ENCODE measurements around the gene PJVK. TPM values are rescaled to one million over a fixed set of nuclear protein-coding genes. Genes with fewer than 3 reads are reported as not detected.

PJVK gene
- total RNA-seq, 4 donors from 2014 or later, result 1.4 to 5.8 (median 2.1) TPM

DNA sequence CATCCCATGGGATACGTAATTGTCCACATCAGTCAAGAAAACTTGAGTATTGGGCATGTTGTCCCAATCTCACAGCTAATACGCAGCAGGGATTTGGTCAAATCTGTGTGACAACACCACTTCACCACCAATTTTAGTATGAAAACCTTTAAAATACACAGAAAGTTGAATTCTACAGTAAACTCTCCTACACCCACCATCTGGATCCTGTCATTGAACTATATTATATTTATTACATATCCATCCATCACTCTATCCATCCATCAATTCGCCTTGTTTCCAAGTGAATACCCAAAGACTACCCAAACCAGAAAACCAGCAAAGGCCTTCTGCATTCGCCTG is 28.1 kb downstream of the PJVK start:
- H3K4me3 ChIP-seq, result peak overlapping the region; percentile 66 to 84 (median 80)
- intact Hi-C loops (cut with DNase I), result loop anchor here (2.0 kb wide), 1 partner anchor 28 kb away; the partner anchor contains the start of genes PJVK and PRKRA

GRCh38 chr2:178479758-178480226 is 28.6 kb downstream of the PJVK start:
- intact Hi-C loops (cut with DNase I), result loop anchor here (2.0 kb wide), 1 partner anchor 29 kb away; the partner anchor contains the start of genes PJVK and PRKRA
- no peak for DNase-seq (ENCODE audit: extremely low spot score)
- Histone ChIP-seq H3K27me3 (no peaks in the 10 kb centered on the region), H3K9me3 (no peaks in the 10 kb centered on the region), H3K4me1 (peaks cover 50 to 70% (median 62%) of the 10 kb centered on the region in 4 donors), H3K36me3 (no peaks in the 10 kb centered on the region), H3K27ac (replicated peaks in 1 of 4) (peak overlapping the region; percentile 93 to 96 (median 96)), H3K4me3 (peak overlapping the region; percentile 79 to 89 (median 83))
- TF ChIP-seq POLR2AphosphoS5 (IDR thresholded peaks at IDR 0.05) (no peak), EP300 (IDR thresholded peaks at IDR 0.05) (no peak), POLR2A (IDR thresholded peaks at IDR 0.05; ENCODE audit: low read depth) (no peak), CTCF (IDR thresholded peaks at IDR 0.05) (no peak)
- 28% methylated on average over 19 of the region's 19 CpGs for WGBS

More for the DNA sequence above, 28.1 kb downstream of the PJVK start:
- Histone ChIP-seq H3K9me3 (no peaks in the 10 kb centered on the region), H3K4me1 (peaks cover 45 to 70% (median 60%) of the 10 kb centered on the region in 4 donors), H3K27me3 (no peaks in the 10 kb centered on the region), H3K36me3 (no peaks in the 10 kb centered on the region), H3K27ac (replicated peaks in 1 of 4) (peak overlapping the region; percentile 93 to 96 (median 96))
- no peak for DNase-seq (ENCODE audit: extremely low spot score)
- 54% methylated on average over 4 of the region's 4 CpGs for WGBS
- TF ChIP-seq EP300 (IDR thresholded peaks at IDR 0.05) (no peak), POLR2A (IDR thresholded peaks at IDR 0.05; ENCODE audit: low read depth) (no peak), CTCF (IDR thresholded peaks at IDR 0.05) (no peak)

GRCh38 chr2:178480227-178481181 is 29.3 kb downstream of the PJVK start, which contains the start of gene PLEKHA3:
Gene PLEKHA3, plus strand, starts transcription at chr2:178480457. Its CDS starts 413 bp downstream, at chr2:178480870.
- TF ChIP-seq POLR2A (IDR thresholded peaks at IDR 0.05; ENCODE audit: low read depth) (peak; percentile 22), POLR2AphosphoS5 (IDR thresholded peaks at IDR 0.05) (peak; percentile 86 to 89), CTCF (IDR thresholded peaks at IDR 0.05) (no peak)
- peak within 1 kb of the TSS; percentile 79 to 89 (median 83) for H3K4me3 ChIP-seq
- peak within 1 kb of the TSS; percentile 93 to 96 (median 96) for H3K27ac ChIP-seq (replicated peaks in 1 of 4)
- peaks cover 55 to 71% (median 69%) of the 10 kb centered on the region in 4 donors for H3K4me1 ChIP-seq
- H3K9me3 ChIP-seq, result no peaks in the 10 kb centered on the region
- 1% methylated on average over 35 of the region's 92 CpGs for WGBS
- intact Hi-C loops (cut with DNase I), result no loop called here
- DNase-seq (ENCODE audit: extremely low spot score), result peak; percentile 98
- H3K27me3 ChIP-seq, result no peaks in the 10 kb centered on the region
- no peaks in the 10 kb centered on the region for H3K36me3 ChIP-seq

DNA sequence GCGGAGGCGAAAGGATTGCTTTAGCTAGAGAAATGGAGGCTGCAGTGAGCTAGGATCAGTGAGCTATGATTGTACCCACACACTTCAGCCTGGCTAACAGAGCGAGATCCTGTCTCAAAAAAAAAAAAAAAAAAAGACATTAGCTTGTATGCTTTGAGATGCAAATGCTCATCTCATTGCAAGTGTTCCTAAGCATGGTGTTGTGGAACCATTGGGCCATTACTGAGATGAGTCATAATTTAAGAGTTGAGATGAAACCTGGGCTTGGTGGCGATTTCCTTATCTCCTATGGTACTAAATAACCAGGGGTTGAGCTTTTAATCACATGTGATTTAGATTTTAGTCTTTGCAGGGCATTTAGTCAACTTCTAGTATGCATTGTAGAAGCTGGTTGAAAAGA is 31.3 kb downstream of the PJVK start:
- WGBS, result 99% methylated on average over 4 of the region's 4 CpGs
- DNase-seq (ENCODE audit: extremely low spot score), result no peak
- Histone ChIP-seq H3K4me3 (peak overlapping the region in 2 of 4 donors; percentile 79 to 89), H3K36me3 (peaks cover 0 to 18% (median 7%) of the 10 kb centered on the region in 4 donors), H3K27ac (replicated peaks in 1 of 4) (no peak overlapping the region), H3K4me1 (peaks cover 53 to 65% (median 62%) of the 10 kb centered on the region in 4 donors), H3K27me3 (no peaks in the 10 kb centered on the region), H3K9me3 (no peaks in the 10 kb centered on the region)
- intact Hi-C loops (cut with DNase I), result loop anchor here (2.0 kb wide), 1 partner anchor 68 kb away; no protein-coding TSS in a partner anchor
- TF ChIP-seq CTCF (IDR thresholded peaks at IDR 0.05), result no peak
- no peak for TF ChIP-seq POLR2A (IDR thresholded peaks at IDR 0.05; ENCODE audit: low read depth)
- TF ChIP-seq EP300 (IDR thresholded peaks at IDR 0.05), result no peak
- TF ChIP-seq POLR2AphosphoS5 (IDR thresholded peaks at IDR 0.05), result no peak
